CD4-positive, alpha-beta T cell treated with Interleukin-21 for 1 hour (primary cell): Measurements from ENCODE around the gene DBX1.
A peak's percentile ranks its signal among the peaks of the same experiment; 100 is the strongest.

Experiments
- DNase-seq: peaks from one replicate; pipeline ENCODE4 v3.0.0-alpha.2; 2020

The DBX1 gene

GRCh38 chr11:20120134-20120925 lies 39.9 kb downstream of the DBX1 start:
- no peak for DNase-seq

- no peak for DNase-seq
These were observed 41.0 kb downstream of the DBX1 start for GRCh38 chr11:20119315-20119714.

GRCh38 chr11:20118209-20118608 lies 42.1 kb downstream of the DBX1 start:
- DNase-seq: no peak

- no peak for DNase-seq
These were observed 43.0 kb downstream of the DBX1 start for GRCh38 chr11:20117291-20117690.

GRCh38 chr11:20116825-20117224 lies 43.5 kb downstream of the DBX1 start:
- DNase-seq: no peak

GRCh38 chr11:20114588-20114987 lies 45.7 kb downstream of the DBX1 start:
- DNase-seq: no peak

- DNase-seq: no peak
These were observed 47.2 kb downstream of the DBX1 start for GRCh38 chr11:20113149-20113438.

GRCh38 chr11:20112291-20113148 lies 47.8 kb downstream of the DBX1 start:
- no peak for DNase-seq

- DNase-seq: no peak
These were observed 48.4 kb downstream of the DBX1 start for GRCh38 chr11:20111871-20112270.

- DNase-seq: peak; percentile 48
These were observed 49.2 kb downstream of the DBX1 start for GRCh38 chr11:20110908-20111669.

- DNase-seq: no peak
These were observed 50.4 kb downstream of the DBX1 start for GRCh38 chr11:20109731-20110445.
